A549 (cell line): ENCODE data around the gene NEAT1. TPM values are rescaled to one million over a fixed set of nuclear protein-coding genes. Genes with fewer than 3 reads are reported as not detected.
A peak's percentile ranks its signal among the peaks of the same experiment; 100 is the strongest.
"Not testable (repeated sequence)": the region's sequence is repeated elsewhere in the genome, so short reads cannot be mapped to it uniquely, and the experiment has no call there.

Experiments
- ATAC-seq, 2 experiments: fragments of 200-7000 bp in 1 of 2; fragments of >200 bp in 1 of 2; cut with Nextera tagmentation in 1 of 2; cut with Tn5 transposase in 1 of 2; 3 replicates each; pipeline versions ENCODE4 v1.8.0 to v1.9.1; 2018 to 2020; ENCODE audit warnings: mild to moderate bottlenecking in 1 of 2, moderate library complexity in 1 of 2
- CTCF ChIA-PET: fragments of 300-600 bp; sonication (Branson Sonifier 250); formaldehyde crosslinking; extraction: SDS; loops from one replicate; lab custom pipeline; 2021; ENCODE audit warnings: antibody characterized with exemption, inconsistent platforms; lab: Yijun Ruan, JAX
- POLR2A ChIA-PET: fragments of 350-600 bp; formaldehyde crosslinking; extraction: SDS; loops from one replicate; lab custom pipeline; 2021; ENCODE audit warnings: antibody characterized with exemption, inconsistent platforms; lab: Yijun Ruan, JAX
- DNase-seq, 2 experiments: peaks; one replicate each; pipeline versions ENCODE4 v3.0.0 to v3.0.0-alpha.2; 2011 to 2016; ENCODE audit warnings: low read depth in 1 of 2, low spot score in 1 of 2
- FAIRE-seq: peaks from 2 replicates; lab custom pipeline; 2011; peaks lifted over from hg19 to GRCh38; lab: Jason Lieb, UNC
- H3K27ac ChIP-seq, 2 experiments: fragments of >200 bp; sonication (Bioruptor Twin); formaldehyde crosslinking; 3 replicates each; pipeline ENCODE4 v1.5.1; 2016 to 2017
- H3K4me1 ChIP-seq: fragments of >200 bp; sonication (Bioruptor Twin); formaldehyde crosslinking; 3 replicates; pipeline ENCODE4 v1.6.1; 2016
- H3K4me2 ChIP-seq: fragments of >200 bp; sonication (Bioruptor Twin); formaldehyde crosslinking; 3 replicates; pipeline ENCODE4 v1.6.1; 2016
- H3K4me3 ChIP-seq: fragments of >200 bp; sonication (Bioruptor Twin); formaldehyde crosslinking; 3 replicates; pipeline ENCODE4 v1.5.1; 2016
- H3K9me3 ChIP-seq: fragments of >200 bp; sonication (Bioruptor Twin); formaldehyde crosslinking; 3 replicates; pipeline ENCODE4 v1.6.1; 2016
- BHLHE40 ChIP-seq: IDR thresholded peaks from 2 replicates; pipeline ENCODE4 v1.6.1; 2012; ENCODE audit warnings: low read depth, low read length, inconsistent platforms
- CBX8 ChIP-seq: fragments of 200-600 bp; sonication (generic); IDR thresholded peaks from 2 replicates; pipeline ENCODE4 v1.6.1; 2016
- CHD4 ChIP-seq: fragments of 200-600 bp; sonication (generic); IDR thresholded peaks from 2 replicates; pipeline ENCODE4 v1.6.1; 2016; ENCODE audit warnings: antibody characterized with exemption, mild to moderate bottlenecking, borderline replicate concordance
- CTCF ChIP-seq: fragments of >200 bp; sonication (Bioruptor Twin); formaldehyde crosslinking; IDR thresholded peaks from 3 replicates; pipeline ENCODE4 v1.5.1; 2016
- E2F6 ChIP-seq: IDR thresholded peaks from 2 replicates; pipeline ENCODE4 v1.6.1; 2012; ENCODE audit warnings: low read depth, borderline replicate concordance
- EHF ChIP-seq: fragments of 250-450 bp; sonication (Bioruptor Pico); IDR thresholded peaks from 2 replicates; pipeline ENCODE4 v1.5.0; 2020; ENCODE audit warnings: mild to moderate bottlenecking
- ESRRA ChIP-seq: fragments of 150-350 bp; IDR thresholded peaks from 2 replicates; pipeline ENCODE4 v1.6.1; 2014; ENCODE audit warnings: mild to moderate bottlenecking, low read length, borderline replicate concordance
- FOSB ChIP-seq: fragments of 250-450 bp; sonication (Bioruptor Pico); IDR thresholded peaks from 2 replicates; pipeline ENCODE4 v1.5.0; 2020; ENCODE audit warnings: mild to moderate bottlenecking, moderate library complexity
- HEYL ChIP-seq: fragments of 250-450 bp; sonication (Bioruptor Pico); IDR thresholded peaks from 2 replicates; pipeline ENCODE4 v1.8.0; 2021; ENCODE audit warnings: mild to moderate bottlenecking, moderate library complexity
- HOXB13 ChIP-seq: fragments of 250-450 bp; sonication (Bioruptor Pico); IDR thresholded peaks from 2 replicates; pipeline ENCODE4 v1.5.0; 2020; ENCODE audit warnings: low read depth, mild to moderate bottlenecking, moderate library complexity
- RAD21 ChIP-seq, 2 experiments: fragments of >200 bp in 1 of 2; sonication (Bioruptor Twin) in 1 of 2; formaldehyde crosslinking in 1 of 2; IDR thresholded peaks in 1 of 2; conservative IDR thresholded peaks in 1 of 2; 2 replicates in 1 of 2; 3 replicates in 1 of 2; pipeline ENCODE4 v1.6.1; 2012 to 2018; ENCODE audit warnings: inconsistent platforms in 1 of 2
- RFX5 ChIP-seq: fragments of 450-650 bp; IDR thresholded peaks from 2 replicates; pipeline ENCODE4 v1.7.1; 2014; ENCODE audit warnings: antibody characterized with exemption, mild to moderate bottlenecking, moderate library complexity
- RNF2 ChIP-seq: fragments of 200-600 bp; sonication (generic); IDR thresholded peaks from 2 replicates; pipeline ENCODE4 v1.6.1; 2016; ENCODE audit warnings: low read depth, mild to moderate bottlenecking, antibody characterized with exemption, moderate library complexity, borderline replicate concordance
- SMC3 ChIP-seq: fragments of >200 bp; sonication (Bioruptor Twin); formaldehyde crosslinking; IDR thresholded peaks from 3 replicates; pipeline ENCODE4 v1.6.1; 2018; ENCODE audit warnings: inconsistent platforms
- SREBF2 ChIP-seq: fragments of 450-650 bp; IDR thresholded peaks from 2 replicates; pipeline ENCODE4 v1.6.1; 2014; ENCODE audit warnings: mild to moderate bottlenecking, moderate library complexity
- TFCP2L1 ChIP-seq: fragments of 250-450 bp; sonication (Bioruptor Pico); IDR thresholded peaks from 2 replicates; pipeline ENCODE4 v1.5.0; 2021; ENCODE audit warnings: mild to moderate bottlenecking
- TP53 ChIP-seq: fragments of 250-450 bp; sonication (Bioruptor Pico); IDR thresholded peaks from 2 replicates; pipeline ENCODE4 v1.5.0; 2021; ENCODE audit warnings: mild to moderate bottlenecking, moderate library complexity
- ZFP36 ChIP-seq: fragments of 450-650 bp; IDR thresholded peaks from 2 replicates; pipeline ENCODE4 v1.6.1; 2014; ENCODE audit warnings: borderline replicate concordance; ENCODE audit not compliant: partially characterized antibody
- ZSCAN20 ChIP-seq: fragments of 250-450 bp; sonication (Bioruptor Pico); IDR thresholded peaks from 2 replicates; pipeline ENCODE4 v1.8.0; 2022; ENCODE audit warnings: mild to moderate bottlenecking, moderate library complexity
- WGBS: methylation state at CpG from one replicate; pipeline ENCODE4 v1.1.6; 2017; ENCODE audit errors: missing lambda C conversion rate; 5-methylcytosine and 5-hydroxymethylcytosine counted together
- polyA plus RNA-seq, 4 experiments: library from polyadenylated mRNA; depleted of rRNA in 3 of 4; stranded (reverse); fragments of >200 nt; fragmentation: RNase III in 1 of 4; extraction: RNeasy Plus Mini Kit Qiagen cat#74134 plus additional on column Dnase treatment in 1 of 4; gene quantifications; 2 replicates in 3 of 4; 3 replicates in 1 of 4; pipeline ENCODE4 v1.2.3, GENCODE V29; 2011 to 2017
- TF ChIP-seq, protein P1 (sequence below): fragments of 250-450 bp; sonication (Bioruptor Pico); IDR thresholded peaks from 2 replicates; pipeline ENCODE4 v1.5.0; 2021; ENCODE audit warnings: mild to moderate bottlenecking, moderate library complexity, borderline replicate concordance

The NEAT1 gene
- polyA plus RNA-seq, 2 of the 4 experiments (the other 2 are of a cell fraction): 314 to 1,223 TPM

GRCh38 chr11:65471447-65471891 lies 48.9 kb downstream of the NEAT1 start:
- Histone ChIP-seq H3K4me2 (peak overlapping the region; percentile 83), H3K4me1 (peaks cover 69% of the 10 kb centered on the region), H3K27ac (peak overlapping the region; percentile 93 to 96), H3K4me3 (peak overlapping the region; percentile 24; the same call in 2 of the 3 replicates), H3K9me3 (no peaks in the 10 kb centered on the region)
- FAIRE-seq (no peak), ATAC-seq (peak; percentile 82 to 88), DNase-seq (peak; percentile 84 to 91)
- CTCF ChIA-PET: interaction anchor here (0.7 to 25.6 kb wide), 19 partner anchors 9 to 116 kb away, joined by 3 to 947 read pairs (median 4); partner anchors contain the start of genes MALAT1 and SLC25A45
- TF ChIP-seq FOSB (CRISPR knock-in tag) (peak; percentile 65; the same call in 1 of the 2 replicates), SMC3 (peak; percentile 37; the same call in 2 of the 3 replicates), BHLHE40 (no peak), TP53 (CRISPR knock-in tag) (peak; percentile 30; the same call in 1 of the 2 replicates), EHF (CRISPR knock-in tag) (peak; percentile 28; the same call in 1 of the 2 replicates), SREBF2 (no peak), E2F6 (0 out of 2 replicates have a peak, but pooled peaks have one; percentile 22), CTCF (peak; percentile 61), CHD4 (no peak), RAD21 (conservative IDR thresholded peaks at IDR 0.05 in 1 of 2, IDR thresholded peaks at IDR 0.05 in 1 of 2) (peak; percentile 68 to 83), ESRRA (no peak), RNF2 (no peak), RFX5 (0 out of 2 replicates have a peak, but pooled peaks have one; percentile 6), TFCP2L1 (CRISPR knock-in tag) (peak; percentile 92), ZFP36 (no peak), CBX8 (no peak), HOXB13 (CRISPR knock-in tag) (no peak)
- TF ChIP-seq, protein P1, sequence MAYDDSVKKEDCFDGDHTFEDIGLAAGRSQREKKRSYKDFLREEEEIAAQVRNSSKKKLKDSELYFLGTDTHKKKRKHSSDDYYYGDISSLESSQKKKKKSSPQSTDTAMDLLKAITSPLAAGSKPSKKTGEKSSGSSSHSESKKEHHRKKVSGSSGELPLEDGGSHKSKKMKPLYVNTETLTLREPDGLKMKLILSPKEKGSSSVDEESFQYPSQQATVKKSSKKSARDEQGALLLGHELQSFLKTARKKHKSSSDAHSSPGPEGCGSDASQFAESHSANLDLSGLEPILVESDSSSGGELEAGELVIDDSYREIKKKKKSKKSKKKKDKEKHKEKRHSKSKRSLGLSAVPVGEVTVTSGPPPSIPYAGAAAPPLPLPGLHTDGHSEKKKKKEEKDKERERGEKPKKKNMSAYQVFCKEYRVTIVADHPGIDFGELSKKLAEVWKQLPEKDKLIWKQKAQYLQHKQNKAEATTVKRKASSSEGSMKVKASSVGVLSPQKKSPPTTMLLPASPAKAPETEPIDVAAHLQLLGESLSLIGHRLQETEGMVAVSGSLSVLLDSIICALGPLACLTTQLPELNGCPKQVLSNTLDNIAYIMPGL (CRISPR knock-in tag): peak; percentile 72
- 32% methylated on average over 8 of the region's 8 CpGs for WGBS
- POLR2A ChIA-PET: interaction anchor here (0.6 to 3.5 kb wide), 18 partner anchors 8 to 142 kb away, joined by 3 to 402 read pairs (median 5); partner anchors contain the start of genes MALAT1, NEAT1 and SLC25A45

- Histone ChIP-seq H3K4me2 (peak overlapping the region; percentile 83), H3K4me1 (peaks cover 68% of the 10 kb centered on the region), H3K27ac (peak overlapping the region; percentile 93 to 96), H3K4me3 (peak overlapping the region; percentile 8; the same call in 1 of the 3 replicates)
- FAIRE-seq, ATAC-seq, H3K9me3 ChIP-seq, DNase-seq: not testable (repeated sequence)
- WGBS: 63% methylated on average over 14 of the region's 14 CpGs
- POLR2A ChIA-PET: interaction anchor here (0.9 to 3.5 kb wide), 15 partner anchors 9 to 102 kb away, joined by 3 to 402 read pairs (median 7); partner anchors contain the start of genes MALAT1, NEAT1 and SLC25A45
- CTCF ChIA-PET: interaction anchor here (0.7 to 25.6 kb wide), 11 partner anchors 13 to 117 kb away, joined by 3 to 947 read pairs (median 6); partner anchors contain the start of gene MALAT1
- TF ChIP-seq HEYL (CRISPR knock-in tag) (peak; percentile 55; the same call in 1 of the 2 replicates), CHD4 (peak; percentile 29; the same call in 1 of the 2 replicates), ZSCAN20 (CRISPR knock-in tag) (peak; percentile 60; the same call in 1 of the 2 replicates)
These were observed 50.1 kb downstream of the NEAT1 start for GRCh38 chr11:65472588-65473277.
